Left cardiac atrium (tissue), 4 donors: ENCODE data around the gene STOML1. TPM values are rescaled to one million over a fixed set of nuclear protein-coding genes. Genes with fewer than 3 reads are reported as not detected.
"Not testable (repeated sequence)": the region's sequence is repeated elsewhere in the genome, so short reads cannot be mapped to it uniquely, and the experiment has no call there.

Source experiments
- ATAC-seq, 2 donors: fragments of 200-7000 bp; cut with Tn5 transposase; one replicate each; pipeline ENCODE4 v1.9.1; 2020; ENCODE audit warnings: mild to moderate bottlenecking in 2 of 2, moderate library complexity in 2 of 2
- DNase-seq: peaks from one replicate; pipeline ENCODE4 v3.0.0-alpha.2; 2020
- intact Hi-C, 2 donors: fragments of 100-400 bp; cut with DNase I; formaldehyde crosslinking; loops; one replicate each; pipeline versions ENCODE4 v1.14.1 to v1.15.1; 2022 to 2023
- total RNA-seq, 2 donors: library from RNA; stranded (reverse); fragmentation: NEBNext Ultra II Directional; extraction: Animal tissue kit (Norgen Biotek cat#: 25700); gene quantifications; one replicate each; pipeline ENCODE4 v1.2.1, GENCODE V29; 2021
- donor health status: DM: no; HTN: yes; CAD: no.
- donor health status: DM: no; HTN: yes; CAD: no; lungs with severe emphysema.
- donor health status: DM: yes; HTN: yes; CAD: no.
- donor health status: Dilated cardiomyopathy.

STOML1 gene
- total RNA-seq, 2 donors from 2014 or later, result 20.3 to 21.1 TPM

- intact Hi-C loops, result loop anchor here (1.0 to 10.0 kb wide), 3 partner anchors 61 to 331 kb away; no protein-coding TSS in a partner anchor
- not testable (repeated sequence) for ATAC-seq, DNase-seq
These were observed 18.4 kb downstream of the STOML1 start for GRCh38 chr15:73973683-73974200.

DNA sequence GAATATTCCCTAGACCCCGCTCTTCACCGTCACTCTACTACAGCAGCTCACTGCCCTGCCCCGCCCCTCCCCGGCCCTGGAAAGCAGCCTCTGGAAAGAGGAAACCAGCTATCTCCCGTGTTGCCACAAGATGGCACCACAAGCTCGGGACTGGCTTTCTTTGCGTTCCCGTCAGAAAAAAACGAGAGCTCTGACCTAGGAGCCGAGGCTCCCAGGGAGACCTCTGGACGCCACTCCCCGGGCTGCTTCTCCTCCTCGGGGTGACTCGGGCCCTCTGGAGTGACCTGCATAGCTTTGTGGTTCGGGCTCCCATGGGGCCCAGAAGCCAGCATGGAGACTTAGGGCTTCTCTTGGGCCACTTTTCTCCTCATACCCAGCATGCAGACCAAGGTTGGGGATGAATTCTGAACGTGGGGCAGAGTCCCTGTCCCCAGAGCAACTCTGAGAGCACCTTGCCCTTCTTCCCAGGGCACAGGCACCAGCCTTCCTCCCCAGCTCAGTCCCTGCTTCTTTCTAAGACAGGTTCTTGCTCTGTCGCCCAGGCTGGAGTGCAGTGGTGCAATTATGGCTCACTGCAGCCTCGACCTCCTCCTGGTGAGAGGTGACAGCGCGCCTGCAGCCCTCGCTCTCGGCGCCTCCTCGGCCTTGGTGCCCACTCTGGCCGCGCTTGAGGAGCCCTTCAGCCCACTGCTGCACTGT, 19.0 kb downstream of the STOML1 start:
- DNase-seq (peak; percentile 89), ATAC-seq (peak; percentile 91 to 93)
- intact Hi-C loops, result loop anchor here (1.0 to 10.0 kb wide), 3 partner anchors 62 to 332 kb away; no protein-coding TSS in a partner anchor

DNA sequence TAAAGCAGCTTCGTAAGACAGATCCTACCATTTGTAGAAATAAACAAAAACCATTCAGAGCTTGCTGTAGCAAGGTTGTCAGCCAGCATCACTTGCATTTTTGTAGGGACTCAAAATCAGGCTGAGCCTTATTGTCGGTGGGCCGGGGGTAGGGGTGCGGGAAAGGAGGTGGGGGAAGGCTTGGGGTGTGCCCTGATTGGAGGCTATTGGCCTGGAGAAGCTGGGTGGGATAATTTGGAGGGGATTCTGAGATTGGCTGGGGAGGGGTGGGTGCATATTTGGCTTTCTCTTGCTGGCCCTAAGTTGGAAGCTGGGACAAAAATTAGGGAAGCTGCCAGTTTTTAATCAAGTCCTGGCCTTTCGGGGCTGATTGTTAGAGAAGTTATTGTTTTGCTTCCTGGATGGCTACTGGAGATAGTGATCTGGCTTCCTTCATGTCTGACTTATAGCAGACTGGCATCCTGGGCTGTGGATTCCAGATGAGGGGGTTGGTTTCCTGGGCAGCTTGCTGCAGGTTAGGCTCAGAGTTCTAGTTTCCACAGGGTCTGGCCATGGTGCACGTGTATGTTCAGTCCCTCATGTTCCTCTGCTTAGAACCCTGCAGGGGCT, 22.8 kb downstream of the STOML1 start:
- DNase-seq (no peak), ATAC-seq (no peak)
- intact Hi-C loops, result loop anchor here in 1 of 2 donors (10.0 kb wide), 1 partner anchor 74 kb away; no protein-coding TSS in a partner anchor

DNA sequence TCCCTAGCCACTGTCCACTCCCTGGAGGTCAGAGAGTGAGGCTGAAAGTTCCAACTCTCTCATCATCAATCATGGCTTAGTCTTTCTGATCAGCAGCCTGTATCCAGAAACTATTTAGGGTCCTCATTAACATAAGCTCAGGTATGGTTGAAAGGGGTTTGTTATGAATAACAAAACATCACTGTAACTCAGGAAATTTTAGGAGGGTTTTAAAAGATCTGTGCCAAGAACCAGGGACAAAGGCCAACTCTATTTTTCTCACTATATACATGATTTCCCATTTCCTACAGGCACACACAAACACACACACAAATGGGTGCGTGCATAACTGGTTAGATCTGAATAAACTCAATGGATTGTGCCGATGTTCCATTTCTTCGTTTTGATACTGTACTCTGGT, 23.6 kb downstream of the STOML1 start:
- no peak for ATAC-seq

GRCh38 chr15:73965758-73966113, 26.4 kb downstream of the STOML1 start:
- intact Hi-C loops, result loop anchor here in 1 of 2 donors (10.0 kb wide), 1 partner anchor 71 kb away; no protein-coding TSS in a partner anchor
- ATAC-seq, result no peak

More for the DNA sequence above, 23.6 kb downstream of the STOML1 start:
- intact Hi-C loops, result loop anchor here in 1 of 2 donors (10.0 kb wide), 1 partner anchor 74 kb away; no protein-coding TSS in a partner anchor
- DNase-seq, result no peak

DNA sequence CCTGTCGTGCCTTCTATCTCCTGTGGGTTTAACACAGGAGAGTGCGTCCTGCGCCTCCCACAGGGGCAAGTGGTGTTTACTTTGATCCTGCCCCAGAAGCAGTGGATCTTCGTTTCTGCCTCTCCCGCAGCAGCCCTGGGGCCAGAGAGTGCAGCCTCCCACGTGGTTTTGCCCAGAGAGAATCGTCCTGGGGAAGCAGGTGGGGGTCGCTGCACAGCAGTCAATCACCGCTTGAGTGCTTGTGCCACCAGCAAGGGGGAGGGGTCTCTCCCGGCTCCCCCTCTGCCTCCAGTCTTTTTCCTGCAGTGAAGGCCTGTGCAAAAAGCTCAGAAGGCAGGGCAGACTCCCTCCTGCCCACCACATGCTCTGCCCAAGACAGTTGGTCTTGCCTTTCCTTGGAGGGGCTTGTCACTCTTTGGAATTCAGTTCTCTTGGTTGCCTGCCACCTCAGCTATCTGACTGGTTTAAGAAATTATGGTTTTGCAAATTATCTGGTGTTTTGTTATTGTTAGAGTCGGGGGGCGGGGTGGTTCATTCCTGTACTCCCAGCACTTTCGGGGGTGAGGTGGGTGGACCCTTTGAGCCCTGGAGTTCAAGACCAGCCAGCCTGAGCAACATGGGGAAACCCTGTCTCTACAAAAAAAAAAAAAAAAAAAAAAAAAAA, 26.9 kb downstream of the STOML1 start:
- intact Hi-C loops, result loop anchor here in 1 of 2 donors (10.0 kb wide), 1 partner anchor 70 kb away; no protein-coding TSS in a partner anchor
- ATAC-seq (peak; percentile 7 to 40), DNase-seq (no peak)

More at GRCh38 chr15:73965758-73966113, 26.4 kb downstream of the STOML1 start:
- no peak for DNase-seq

DNA sequence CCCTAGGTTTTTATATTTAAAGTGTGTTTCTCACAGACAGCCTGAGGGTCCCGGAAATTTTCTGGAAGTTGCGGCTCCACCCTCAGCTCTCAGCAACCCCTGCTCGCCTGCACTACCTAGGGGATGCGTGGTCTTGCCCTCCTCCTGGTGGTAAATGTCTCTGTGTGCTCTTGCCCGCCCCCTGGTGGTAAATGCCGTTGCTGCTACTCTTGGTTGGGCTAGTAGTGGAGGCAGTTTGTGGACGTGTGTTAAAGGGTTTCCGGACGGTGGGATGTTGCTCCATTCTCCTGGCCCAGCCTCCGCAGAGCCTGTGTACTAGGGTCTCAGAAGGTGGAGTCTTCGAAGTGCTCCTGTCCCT, 27.4 kb downstream of the STOML1 start:
- ATAC-seq (peak; percentile 89 to 94), DNase-seq (peak; percentile 83)
- intact Hi-C loops, result loop anchor here in 1 of 2 donors (10.0 kb wide), 1 partner anchor 70 kb away; no protein-coding TSS in a partner anchor

DNA sequence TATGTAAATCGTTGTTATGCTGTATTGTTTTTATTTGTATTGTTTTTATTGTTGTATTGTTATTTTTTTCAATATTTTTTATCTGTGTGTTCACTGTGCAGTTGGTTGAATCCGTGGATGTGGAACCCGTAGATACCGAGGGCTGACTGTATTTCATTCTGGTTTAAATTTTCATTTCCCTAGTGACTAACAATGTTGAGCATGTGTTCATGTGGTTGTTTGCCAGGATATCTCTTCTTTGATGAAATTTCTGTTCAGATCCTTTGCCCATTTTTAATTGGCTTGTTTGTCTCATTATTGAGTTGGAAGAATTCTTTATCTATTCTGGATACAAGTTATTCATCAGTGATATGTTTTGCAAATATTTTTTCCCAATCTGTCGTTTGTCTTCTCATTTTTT, 29.7 kb downstream of the STOML1 start:
- intact Hi-C loops, result loop anchor here in 1 of 2 donors (10.0 kb wide), 1 partner anchor 68 kb away; no protein-coding TSS in a partner anchor

GRCh38 chr15:73960472-73961070, 31.5 kb downstream of the STOML1 start:
- intact Hi-C loops, result loop anchor here in 1 of 2 donors (10.0 kb wide), 1 partner anchor 66 kb away; no protein-coding TSS in a partner anchor
- ATAC-seq, DNase-seq: not testable (repeated sequence)

More for the DNA sequence above, 29.7 kb downstream of the STOML1 start:
- ATAC-seq (no peak), DNase-seq (no peak)

GRCh38 chr15:73959801-73960200, 32.3 kb downstream of the STOML1 start:
- DNase-seq (no peak), ATAC-seq (no peak)
- intact Hi-C loops, result loop anchor here in 1 of 2 donors (10.0 kb wide), 1 partner anchor 65 kb away; no protein-coding TSS in a partner anchor

GRCh38 chr15:73959012-73959581, 33.0 kb downstream of the STOML1 start:
- no peak for DNase-seq
- ATAC-seq, result no peak
- intact Hi-C loops, result no loop called here

- DNase-seq, result no peak
- ATAC-seq, result no peak
- intact Hi-C loops, result no loop called here
These were observed 34.3 kb downstream of the STOML1 start for GRCh38 chr15:73957785-73958184.

- no peak for DNase-seq
- no peak for ATAC-seq
- intact Hi-C loops, result no loop called here
These were observed 34.8 kb downstream of the STOML1 start for GRCh38 chr15:73957276-73957675.

- intact Hi-C loops, result no loop called here
- DNase-seq (peak; percentile 64), ATAC-seq (peak; percentile 43 to 83)
These were observed 35.4 kb downstream of the STOML1 start for GRCh38 chr15:73956743-73957135.

- ATAC-seq, result no peak
- DNase-seq, result no peak
- intact Hi-C loops, result no loop called here
These were observed 36.0 kb downstream of the STOML1 start for GRCh38 chr15:73955861-73956742.

GRCh38 chr15:73955326-73955725, 36.8 kb downstream of the STOML1 start:
- intact Hi-C loops, result no loop called here
- DNase-seq (no peak), ATAC-seq (no peak)
